ENCODE data around the gene PAM16. TPM values are rescaled to one million over a fixed set of nuclear protein-coding genes. Genes with fewer than 3 reads are reported as not detected.

The PAM16 gene
- total and polyA plus RNA-seq, 4 donors, result 23.0 to 183 (median 58.7) TPM

DNA sequence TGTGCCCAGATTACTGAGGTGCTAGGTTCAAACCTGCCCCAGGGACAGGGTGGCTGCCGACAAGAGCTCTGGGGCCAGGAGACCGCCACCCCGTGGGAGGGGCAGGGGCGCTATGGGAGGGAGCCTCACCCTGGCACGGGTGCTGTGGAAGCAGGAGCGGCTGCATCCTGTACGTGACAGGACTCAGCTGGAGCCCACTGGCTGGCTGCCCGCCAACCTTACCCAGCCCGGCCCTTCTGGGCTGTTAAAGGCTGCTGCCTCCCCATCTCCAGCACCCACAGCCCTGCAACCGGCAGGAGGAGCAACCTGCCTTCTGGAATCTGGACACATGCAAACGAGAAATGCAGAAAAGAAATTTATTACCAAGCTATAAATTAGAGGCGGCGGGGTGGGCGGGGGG, 11.2 kb downstream of the PAM16 start:
- TF ChIP-seq, protein P1, sequence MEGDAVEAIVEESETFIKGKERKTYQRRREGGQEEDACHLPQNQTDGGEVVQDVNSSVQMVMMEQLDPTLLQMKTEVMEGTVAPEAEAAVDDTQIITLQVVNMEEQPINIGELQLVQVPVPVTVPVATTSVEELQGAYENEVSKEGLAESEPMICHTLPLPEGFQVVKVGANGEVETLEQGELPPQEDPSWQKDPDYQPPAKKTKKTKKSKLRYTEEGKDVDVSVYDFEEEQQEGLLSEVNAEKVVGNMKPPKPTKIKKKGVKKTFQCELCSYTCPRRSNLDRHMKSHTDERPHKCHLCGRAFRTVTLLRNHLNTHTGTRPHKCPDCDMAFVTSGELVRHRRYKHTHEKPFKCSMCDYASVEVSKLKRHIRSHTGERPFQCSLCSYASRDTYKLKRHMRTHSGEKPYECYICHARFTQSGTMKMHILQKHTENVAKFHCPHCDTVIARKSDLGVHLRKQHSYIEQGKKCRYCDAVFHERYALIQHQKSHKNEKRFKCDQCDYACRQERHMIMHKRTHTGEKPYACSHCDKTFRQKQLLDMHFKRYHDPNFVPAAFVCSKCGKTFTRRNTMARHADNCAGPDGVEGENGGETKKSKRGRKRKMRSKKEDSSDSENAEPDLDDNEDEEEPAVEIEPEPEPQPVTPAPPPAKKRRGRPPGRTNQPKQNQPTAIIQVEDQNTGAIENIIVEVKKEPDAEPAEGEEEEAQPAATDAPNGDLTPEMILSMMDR (IDR thresholded peaks at IDR 0.05; ENCODE audit: control extremely low read depth, extremely low read depth), result no peak
- Histone ChIP-seq H3K36me3 (ENCODE audit: control insufficient read depth in 4 of 4, insufficient read depth in 4 of 4, low read length in 4 of 4) (peaks cover 0 to 43% (median 7%) of the 10 kb centered on the region in 4 donors), H3K9ac (ENCODE audit: insufficient read depth in 1 of 2, low read length in 2 of 2) (no peak overlapping the region), H3K27me3 (ENCODE audit: control insufficient read depth in 3 of 3, insufficient read depth in 3 of 3, low read length in 2 of 3) (no peaks in the 10 kb centered on the region), H3K4me3 (no peak overlapping the region), H3K4me1 (ENCODE audit: control insufficient read depth in 5 of 5, insufficient read depth in 5 of 5, low read length in 5 of 5) (peaks cover 0 to 26% (median 16%) of the 10 kb centered on the region in 5 donors), H3K27ac (ENCODE audit: low read depth in 1 of 2, low read length in 1 of 2) (peak overlapping the region in 1 of 2 donors; percentile 86), H3K9me3 (ENCODE audit: control insufficient read depth in 4 of 4, insufficient read depth in 3 of 4, low read length in 3 of 4) (no peaks in the 10 kb centered on the region)
- ATAC-seq (ENCODE audit: insufficient read depth, low FRiP score), result no peak
- WGBS, 2 donors, result 41 to 48% methylated on average over 14 of the region's 14 CpGs
- peak; percentile 87 to 93 (median 90) for DNase-seq

DNA sequence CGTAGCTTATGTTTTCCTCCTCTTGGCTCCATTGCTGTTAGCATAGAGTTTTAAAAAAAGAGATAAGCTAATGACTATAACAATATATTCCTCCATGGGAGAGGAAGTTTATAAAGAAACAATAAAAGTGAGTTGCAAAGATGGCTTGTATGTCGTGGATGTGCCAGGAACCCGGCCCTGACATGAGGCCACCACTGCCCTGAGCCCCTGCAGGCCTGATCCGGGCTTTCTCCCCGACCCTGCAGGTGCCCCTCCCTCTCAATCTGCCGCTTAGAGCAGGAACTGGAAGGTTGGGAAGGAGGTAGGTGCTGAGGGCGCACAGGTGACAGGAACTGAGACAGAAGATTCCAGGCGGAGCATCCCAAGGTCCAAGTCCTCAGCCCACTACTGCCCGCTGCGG, 11.7 kb downstream of the PAM16 start:
- H3K27ac ChIP-seq (ENCODE audit: low read depth in 1 of 2, low read length in 1 of 2), result peak overlapping the region in 1 of 2 donors; percentile 86
- peak overlapping the region in 1 of 2 donors; percentile 23 for H3K9ac ChIP-seq (ENCODE audit: insufficient read depth in 1 of 2, low read length in 2 of 2)
- H3K4me3 ChIP-seq, result no peak overlapping the region
- peaks cover 0 to 26% (median 16%) of the 10 kb centered on the region in 5 donors for H3K4me1 ChIP-seq (ENCODE audit: control insufficient read depth in 5 of 5, insufficient read depth in 5 of 5, low read length in 5 of 5)
- ATAC-seq (ENCODE audit: insufficient read depth, low FRiP score) (no peak), DNase-seq (no peak)
- TF ChIP-seq, protein P1 (IDR thresholded peaks at IDR 0.05; ENCODE audit: control extremely low read depth, extremely low read depth), result no peak
- WGBS, 2 donors, result 60 to 66% methylated on average over 10 of the region's 10 CpGs
- H3K9me3 ChIP-seq (ENCODE audit: control insufficient read depth in 4 of 4, insufficient read depth in 3 of 4, low read length in 3 of 4), result no peaks in the 10 kb centered on the region
- no peaks in the 10 kb centered on the region for H3K27me3 ChIP-seq (ENCODE audit: control insufficient read depth in 3 of 3, insufficient read depth in 3 of 3, low read length in 2 of 3)
- H3K36me3 ChIP-seq (ENCODE audit: control insufficient read depth in 4 of 4, insufficient read depth in 4 of 4, low read length in 4 of 4), result peaks cover 0 to 48% (median 11%) of the 10 kb centered on the region in 4 donors

DNA sequence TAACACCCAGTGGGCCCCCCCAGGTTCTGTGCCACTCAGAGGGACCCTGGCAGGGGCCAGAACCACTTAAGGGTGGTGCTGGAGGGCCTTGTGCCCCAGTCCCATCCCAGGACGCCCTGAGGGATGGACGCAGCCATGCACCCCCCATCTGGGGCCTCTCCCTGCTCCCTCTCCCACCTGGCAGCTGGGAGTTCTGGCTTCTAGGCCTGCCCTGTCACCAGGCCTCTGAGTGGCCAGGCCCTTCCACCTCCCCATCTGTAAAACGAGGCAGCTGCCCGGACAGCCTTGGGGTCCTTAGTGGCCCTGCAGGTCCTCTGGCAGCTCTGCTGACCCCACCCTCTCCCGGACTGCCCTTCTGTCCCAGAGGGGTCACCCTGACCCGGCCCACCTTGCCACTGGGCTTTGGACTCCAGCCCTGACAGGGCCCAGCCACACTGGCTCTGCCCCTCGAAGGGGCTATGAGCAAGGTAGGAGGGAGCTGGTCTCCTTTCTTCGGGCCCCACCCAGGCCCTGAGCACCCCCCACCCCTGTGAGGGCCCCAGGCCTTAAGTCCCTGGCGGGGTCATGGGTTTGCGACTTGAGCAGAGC, 12.3 kb downstream of the PAM16 start:
- ATAC-seq (ENCODE audit: insufficient read depth, low FRiP score) (no peak), DNase-seq (no peak)
- Histone ChIP-seq H3K4me1 (ENCODE audit: control insufficient read depth in 5 of 5, insufficient read depth in 5 of 5, low read length in 5 of 5) (peaks cover 0 to 26% (median 13%) of the 10 kb centered on the region in 5 donors), H3K36me3 (ENCODE audit: control insufficient read depth in 4 of 4, insufficient read depth in 4 of 4, low read length in 4 of 4) (peaks cover 0 to 48% (median 11%) of the 10 kb centered on the region in 4 donors), H3K27ac (ENCODE audit: low read depth in 1 of 2, low read length in 1 of 2) (peak overlapping the region in 1 of 2 donors; percentile 83), H3K9ac (ENCODE audit: insufficient read depth in 1 of 2, low read length in 2 of 2) (no peak overlapping the region), H3K9me3 (ENCODE audit: control insufficient read depth in 4 of 4, insufficient read depth in 3 of 4, low read length in 3 of 4) (no peaks in the 10 kb centered on the region), H3K27me3 (ENCODE audit: control insufficient read depth in 3 of 3, insufficient read depth in 3 of 3, low read length in 2 of 3) (no peaks in the 10 kb centered on the region), H3K4me3 (no peak overlapping the region)
- 77 to 88% methylated on average over 10 of the region's 10 CpGs for WGBS, 2 donors
- TF ChIP-seq, protein P1 (IDR thresholded peaks at IDR 0.05; ENCODE audit: control extremely low read depth, extremely low read depth), result no peak

All from lung (tissue), 12 donors.